Stimulated activated CD4-positive, alpha-beta T cell treated with anti-CD3 and anti-CD28 coated beads, TNF-alpha, amount 100 ng/mL, for 24 hours (primary cell): ENCODE measurements around the gene MAB21L4.

Experiments used
- DNase-seq, 3 experiments: peaks; one replicate each; pipeline ENCODE4 v3.0.0-alpha.2; 2020; ENCODE audit warnings: low read depth in 3 of 3

Gene MAB21L4

DNA sequence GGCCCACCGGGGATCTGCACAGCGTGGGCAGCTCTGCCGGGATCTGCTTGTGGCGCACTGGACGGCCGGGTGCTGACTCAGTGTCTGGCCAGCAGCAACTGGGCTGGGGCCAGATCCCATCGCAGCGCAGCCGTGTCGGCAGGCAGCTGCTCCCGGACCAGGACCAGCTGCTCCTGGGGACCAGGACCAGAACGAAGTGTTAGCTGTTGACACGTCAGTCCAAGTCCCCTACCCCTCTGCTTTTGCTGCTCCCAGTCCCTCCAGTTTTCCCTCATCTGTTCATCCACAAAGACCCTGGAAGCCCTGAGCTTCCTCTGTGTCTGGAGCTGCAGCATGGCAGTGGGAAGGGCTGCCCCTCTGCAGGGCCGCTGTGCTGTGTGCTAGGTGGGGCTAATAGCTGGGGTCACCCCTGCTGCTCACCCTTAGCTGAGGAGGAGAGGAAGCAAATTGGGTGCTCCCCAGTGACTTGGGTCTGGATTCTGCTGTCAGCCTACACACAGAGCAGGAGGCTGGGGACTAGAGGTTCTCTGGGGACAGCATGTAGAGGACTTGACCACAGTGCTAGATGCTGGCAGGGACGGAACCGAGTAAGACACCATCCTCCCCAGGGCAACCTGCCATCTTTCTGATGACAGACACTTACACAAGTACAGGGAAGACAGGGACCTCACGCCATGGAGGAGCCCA, 59.0 kb downstream of the MAB21L4 start:
- DNase-seq = no peak
